Naive B cell (primary cell): ENCODE data around the gene GJA10. TPM values are rescaled to one million over a fixed set of nuclear protein-coding genes. Genes with fewer than 3 reads are reported as not detected.
A peak's percentile ranks its signal among the peaks of the same experiment; 100 is the strongest.

Experiments used
- ATAC-seq, 2 donors: fragments of 150-1000 bp; cut with Tn5 transposase; 2 replicates each; pipeline ENCODE4 v1.10.0; 2021; ENCODE audit warnings: low read depth in 2 of 2, mild to moderate bottlenecking in 2 of 2, moderate library complexity in 2 of 2
- DNase-seq: peaks from one replicate; pipeline ENCODE4 v3.0.0; 2022
- H3K27ac Mint-ChIP-seq, 6 donors: one replicate each; pipeline ENCODE4 v1.8.0; 2020 to 2022; ENCODE audit warnings: mild to moderate bottlenecking in 6 of 6, mixed read lengths in 6 of 6, moderate library complexity in 5 of 6, inconsistent platforms in 2 of 6
- H3K27me3 Mint-ChIP-seq, 3 donors: one replicate each; pipeline ENCODE4 v1.8.0; 2021 to 2022; ENCODE audit warnings: mixed read lengths in 3 of 3, mild to moderate bottlenecking in 1 of 3
- H3K36me3 Mint-ChIP-seq, 2 donors: one replicate each; pipeline ENCODE4 v1.8.0; 2020 to 2022; ENCODE audit warnings: mixed read lengths in 2 of 2, inconsistent platforms in 1 of 2, mild to moderate bottlenecking in 1 of 2
- H3K4me1 Mint-ChIP-seq, 3 donors: one replicate each; pipeline ENCODE4 v1.8.0; 2020 to 2022; ENCODE audit warnings: mixed read lengths in 3 of 3, inconsistent platforms in 1 of 3, mild to moderate bottlenecking in 1 of 3, moderate library complexity in 1 of 3
- H3K4me3 Mint-ChIP-seq, 8 donors: one replicate each; pipeline ENCODE4 v1.8.0; 2020 to 2022; ENCODE audit warnings: mild to moderate bottlenecking in 8 of 8, mixed read lengths in 8 of 8, moderate library complexity in 8 of 8, inconsistent platforms in 2 of 8
- H3K9me3 Mint-ChIP-seq, 7 donors: one replicate each; pipeline ENCODE4 v1.8.0; 2020 to 2022; ENCODE audit warnings: mixed read lengths in 7 of 7, mild to moderate bottlenecking in 5 of 7, inconsistent platforms in 2 of 7, moderate library complexity in 1 of 7
- polyA plus RNA-seq, 6 donors: library from polyadenylated mRNA; unstranded; fragments of 300-500 nt; fragmentation: Illumina TruSeq; gene quantifications; one replicate each; pipeline ENCODE4 v1.2.3, GENCODE V29; 2021; ENCODE audit warnings: low read depth in 6 of 6

GJA10 gene
- polyA plus RNA-seq, 6 donors from 2014 or later, result not detected

DNA sequence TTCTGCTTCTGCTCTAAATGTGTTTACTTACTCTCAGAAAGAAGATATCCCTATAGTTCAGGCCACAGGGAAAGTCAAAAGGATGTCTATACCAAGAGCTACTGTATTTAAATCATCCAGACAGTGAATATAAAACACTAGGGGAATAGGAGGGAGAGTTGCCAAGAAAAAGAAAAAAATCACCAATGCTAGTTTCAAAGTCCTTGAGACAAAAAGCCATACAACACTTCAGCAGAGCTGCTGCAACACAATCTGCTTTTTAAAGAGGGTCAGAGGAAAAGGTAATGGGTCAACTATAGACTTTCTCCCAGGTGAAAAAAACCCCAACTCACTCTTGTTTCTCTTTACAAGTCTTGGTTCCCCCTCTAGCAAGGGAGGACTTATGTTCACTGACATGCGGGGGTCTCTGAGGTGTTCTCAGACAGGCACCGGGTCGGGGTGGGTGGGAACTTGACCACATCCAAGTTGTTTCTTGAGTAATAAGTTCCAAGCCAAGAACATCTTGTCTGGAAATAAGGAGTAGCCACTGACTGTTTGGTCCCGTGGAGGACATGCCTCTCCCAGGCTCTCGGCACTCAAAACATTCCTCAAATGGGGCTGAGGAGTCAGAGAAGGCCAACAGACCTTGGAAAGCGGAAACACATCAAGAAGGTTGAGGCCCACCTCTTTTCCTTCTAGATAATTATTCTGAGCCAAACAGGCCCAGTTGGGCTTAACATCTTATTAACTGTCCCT, 47.7 kb downstream of the GJA10 start:
- peak overlapping the region; percentile 19 to 86 (median 52) for H3K27ac Mint-ChIP-seq
- no peak for ATAC-seq

GRCh38 chr6:89942601-89943000, 48.3 kb downstream of the GJA10 start:
- peaks cover 23 to 43% (median 31%) of the 10 kb centered on the region in 3 donors for H3K4me1 Mint-ChIP-seq
- H3K36me3 Mint-ChIP-seq, result peaks cover 26 to 29% of the 10 kb centered on the region in 2 donors
- peak overlapping the region in 4 of 6 donors; percentile 23 to 72 (median 49) for H3K27ac Mint-ChIP-seq
- no peaks in the 10 kb centered on the region for H3K9me3 Mint-ChIP-seq
- no peaks in the 10 kb centered on the region for H3K27me3 Mint-ChIP-seq
- DNase-seq, result no peak
- peak overlapping the region in 1 of 8 donors; percentile 33 for H3K4me3 Mint-ChIP-seq
- ATAC-seq, result no peak

More for the DNA sequence above, 47.7 kb downstream of the GJA10 start:
- Mint-ChIP-seq H3K4me3 (peak overlapping the region in 1 of 8 donors; percentile 33), H3K9me3 (no peaks in the 10 kb centered on the region), H3K27me3 (no peaks in the 10 kb centered on the region), H3K36me3 (peaks cover 25 to 29% of the 10 kb centered on the region in 2 donors), H3K4me1 (peaks cover 23 to 43% (median 25%) of the 10 kb centered on the region in 3 donors)
- DNase-seq, result no peak

- Mint-ChIP-seq H3K27ac (peak overlapping the region in 5 of 6 donors; percentile 39 to 88 (median 80)), H3K4me1 (peaks cover 23 to 43% (median 29%) of the 10 kb centered on the region in 3 donors), H3K36me3 (peaks cover 13 to 29% of the 10 kb centered on the region in 2 donors), H3K27me3 (no peaks in the 10 kb centered on the region), H3K9me3 (no peaks in the 10 kb centered on the region), H3K4me3 (no peak overlapping the region)
- ATAC-seq (no peak), DNase-seq (no peak)
These were observed 50.0 kb downstream of the GJA10 start for GRCh38 chr6:89944181-89944755.

DNA sequence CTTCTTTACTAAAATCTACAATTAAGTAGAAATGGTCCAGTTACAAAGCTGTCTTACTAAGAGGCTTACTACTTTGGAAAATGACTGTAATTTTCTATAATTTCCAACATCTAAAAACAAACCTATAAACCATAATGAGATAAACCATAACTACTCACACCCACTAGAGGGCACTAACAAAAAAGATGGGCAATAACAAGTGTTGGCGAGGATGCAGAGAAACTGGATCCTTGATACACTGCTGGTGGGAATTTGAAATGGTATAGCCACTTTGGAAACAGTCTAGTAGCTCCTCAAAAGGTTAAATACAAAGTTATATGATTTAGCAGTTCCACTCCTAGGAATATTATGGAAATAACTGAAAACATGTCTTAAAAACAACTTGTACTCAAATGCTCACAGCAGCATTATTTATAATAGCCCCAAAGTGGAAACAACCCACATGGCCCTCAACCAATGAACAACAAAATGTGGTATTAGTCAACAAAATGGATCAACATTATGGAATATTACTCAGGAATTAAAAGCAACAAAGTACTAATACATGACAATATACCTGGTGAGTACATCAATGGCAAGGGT, 50.6 kb downstream of the GJA10 start:
- H3K4me1 Mint-ChIP-seq, result peaks cover 28 to 47% (median 29%) of the 10 kb centered on the region in 3 donors

More for the DNA sequence above, 50.6 kb downstream of the GJA10 start:
- DNase-seq (no peak), ATAC-seq (peak in 1 of 2 donors; percentile 30)
- peaks cover 18 to 36% of the 10 kb centered on the region in 2 donors for H3K36me3 Mint-ChIP-seq
- H3K27ac Mint-ChIP-seq, result peak overlapping the region; percentile 39 to 88 (median 80)
- no peaks in the 10 kb centered on the region for H3K27me3 Mint-ChIP-seq
- H3K4me3 Mint-ChIP-seq, result no peak overlapping the region
- no peaks in the 10 kb centered on the region for H3K9me3 Mint-ChIP-seq

Other genes with a start within 250 kb of the GJA10 start
- 1 to 10 TPM; 4.0 to 9.6 (median 5.9) TPM for gene MDN1, start 74.7 kb upstream of the GJA10 start, polyA plus RNA-seq
- gene CASP8AP2, start 64.6 kb upstream of the GJA10 start, polyA plus RNA-seq, result 10 to 100 TPM; 19.9 to 45.5 (median 33.2) TPM